HG03196 (cell line): ENCODE measurements around the gene ERRFI1.

Experiments used
- ATAC-seq: cut with Tn5 transposase; IDR thresholded peaks from one replicate; pipeline ENCODE4 v1.9.1; 2021; ENCODE audit not compliant: unreplicated experiment

Gene ERRFI1

GRCh38 chr1:8043621-8044020 is 17.5 kb upstream of the ERRFI1 start:
- ATAC-seq = no peak

- ATAC-seq = no peak
Observed at GRCh38 chr1:8042134-8042533, 16.0 kb upstream of the ERRFI1 start.

- no peak for ATAC-seq
Observed at GRCh38 chr1:8040586-8040985, 14.5 kb upstream of the ERRFI1 start.

- ATAC-seq = no peak
Observed at GRCh38 chr1:8039071-8039470, 13.0 kb upstream of the ERRFI1 start.

- no peak for ATAC-seq
Observed at GRCh38 chr1:8035289-8035688, 9.2 kb upstream of the ERRFI1 start.

- no peak for ATAC-seq
Observed at GRCh38 chr1:8033322-8033721, 7.2 kb upstream of the ERRFI1 start.

- no peak for ATAC-seq
Observed at GRCh38 chr1:8032366-8032910, 6.3 kb upstream of the ERRFI1 start.

- ATAC-seq = no peak
Observed at GRCh38 chr1:8031176-8031785, 5.2 kb upstream of the ERRFI1 start.

GRCh38 chr1:8028571-8028910 is 2.4 kb upstream of the ERRFI1 start:
- ATAC-seq = no peak

GRCh38 chr1:8027748-8028570 is 1.9 kb upstream of the ERRFI1 start:
- no peak for ATAC-seq

GRCh38 chr1:8026976-8027747 is 1.1 kb upstream of the ERRFI1 start:
- no peak for ATAC-seq

- ATAC-seq = peak; percentile 4
Observed at GRCh38 chr1:8025671-8026144, 401 bp downstream of the ERRFI1 start.

- no peak for ATAC-seq
Observed at GRCh38 chr1:8025061-8025670, 943 bp downstream of the ERRFI1 start.

GRCh38 chr1:8024329-8024728 is 1.8 kb downstream of the ERRFI1 start:
- no peak for ATAC-seq

- no peak for ATAC-seq
Observed at GRCh38 chr1:8023995-8024313, 2.2 kb downstream of the ERRFI1 start.

- ATAC-seq = no peak
Observed at GRCh38 chr1:8023287-8023994, 2.7 kb downstream of the ERRFI1 start.

GRCh38 chr1:8022395-8023286 is 3.5 kb downstream of the ERRFI1 start:
- ATAC-seq = no peak

GRCh38 chr1:8021676-8022266 is 4.3 kb downstream of the ERRFI1 start:
- no peak for ATAC-seq

GRCh38 chr1:8020032-8020431 is 6.1 kb downstream of the ERRFI1 start:
- ATAC-seq = no peak
